Effector CD8-positive, alpha-beta T cell (primary cell): ENCODE data around the gene TRAPPC14.

Experiments used
- DNase-seq: peaks from one replicate; lab custom pipeline; 2025; lab: John Stamatoyannopoulos, UW

The TRAPPC14 gene

GRCh38 chr7:100174582-100174981 lies 16.1 kb upstream of the TRAPPC14 start:
- no peak for DNase-seq

GRCh38 chr7:100173806-100174495 lies 15.4 kb upstream of the TRAPPC14 start:
- no peak for DNase-seq

GRCh38 chr7:100171840-100172239 lies 13.3 kb upstream of the TRAPPC14 start:
- DNase-seq, result no peak

GRCh38 chr7:100171087-100171681 lies 12.7 kb upstream of the TRAPPC14 start:
- peak; percentile 49 for DNase-seq

GRCh38 chr7:100170101-100170897 lies 11.8 kb upstream of the TRAPPC14 start:
- DNase-seq, result no peak

GRCh38 chr7:100169147-100169850 lies 10.8 kb upstream of the TRAPPC14 start:
- no peak for DNase-seq

- DNase-seq, result no peak
Measured at GRCh38 chr7:100167912-100168323, 9.4 kb upstream of the TRAPPC14 start.

- DNase-seq, result no peak
Measured at GRCh38 chr7:100166970-100167911, 8.7 kb upstream of the TRAPPC14 start.

GRCh38 chr7:100166317-100166940 lies 7.9 kb upstream of the TRAPPC14 start:
- no peak for DNase-seq

GRCh38 chr7:100163871-100164270 lies 5.3 kb upstream of the TRAPPC14 start:
- DNase-seq, result no peak

GRCh38 chr7:100163006-100163531 lies 4.5 kb upstream of the TRAPPC14 start:
- DNase-seq, result no peak

GRCh38 chr7:100160067-100160466 lies 1.5 kb upstream of the TRAPPC14 start:
- DNase-seq, result no peak

GRCh38 chr7:100159099-100159623 lies 638 bp upstream of the TRAPPC14 start:
- no peak for DNase-seq

GRCh38 chr7:100157334-100158228 lies 942 bp downstream of the TRAPPC14 start:
- DNase-seq, result no peak

- no peak for DNase-seq
Measured at GRCh38 chr7:100157069-100157333, 1.5 kb downstream of the TRAPPC14 start.

- no peak for DNase-seq
Measured at GRCh38 chr7:100156331-100157068, 2.0 kb downstream of the TRAPPC14 start.

GRCh38 chr7:100155553-100156317 lies 2.8 kb downstream of the TRAPPC14 start:
- DNase-seq, result no peak
